Activated T-helper 1 cell treated with Interleukin-2 at 50 U/mL for 16 hours (primary cell): Measurements from ENCODE around the gene RAB26.
"Not testable (repeated sequence)": the region's sequence is repeated elsewhere in the genome, so short reads cannot be mapped to it uniquely, and the experiment has no call there.

ENCODE experiments used
- DNase-seq: peaks from one replicate; pipeline ENCODE4 v3.0.0-alpha.2; 2020; ENCODE audit warnings: low read depth

RAB26 gene, protein sequence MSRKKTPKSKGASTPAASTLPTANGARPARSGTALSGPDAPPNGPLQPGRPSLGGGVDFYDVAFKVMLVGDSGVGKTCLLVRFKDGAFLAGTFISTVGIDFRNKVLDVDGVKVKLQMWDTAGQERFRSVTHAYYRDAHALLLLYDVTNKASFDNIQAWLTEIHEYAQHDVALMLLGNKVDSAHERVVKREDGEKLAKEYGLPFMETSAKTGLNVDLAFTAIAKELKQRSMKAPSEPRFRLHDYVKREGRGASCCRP

DNA sequence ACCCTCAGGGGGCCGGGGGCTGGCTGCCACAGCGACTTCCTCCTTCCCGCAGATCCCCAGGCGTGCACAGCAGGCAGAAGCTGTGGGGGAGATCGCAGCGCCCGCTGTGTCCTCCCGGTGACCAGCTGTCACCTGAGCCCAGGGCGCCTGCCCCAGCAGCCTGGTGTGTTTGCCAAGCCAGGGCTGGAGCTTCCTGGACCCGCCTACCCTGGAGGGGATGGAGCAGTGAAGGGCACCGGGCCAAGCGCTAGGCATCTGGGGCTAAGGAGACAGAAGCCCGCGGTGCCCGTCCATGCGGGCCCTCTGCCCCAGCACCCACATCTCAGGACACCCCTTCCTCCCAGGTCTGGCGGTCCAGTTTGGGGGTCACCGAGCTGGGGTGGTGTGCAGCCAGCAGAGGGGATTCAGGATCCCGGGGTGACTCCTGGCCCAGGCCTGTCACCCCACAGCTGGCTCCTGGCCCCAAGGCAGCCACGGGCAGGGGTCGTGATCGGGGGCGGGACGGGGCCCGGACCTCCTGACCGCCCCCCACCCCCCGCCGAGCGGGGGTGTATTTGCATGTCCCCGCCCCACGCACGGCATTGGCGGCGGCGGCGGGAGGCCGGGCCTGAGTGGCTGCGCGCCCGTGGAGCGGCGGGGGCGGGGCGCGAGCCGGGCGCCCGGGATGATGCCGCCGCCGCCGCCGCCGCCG is at the start of gene RAB26:
TSS of gene RAB26 (plus strand) at position 645 of the 691 bp plus-strand sequence. CDS start 159 bp downstream, outside the sequence.
- peak; percentile 45 for DNase-seq

DNA sequence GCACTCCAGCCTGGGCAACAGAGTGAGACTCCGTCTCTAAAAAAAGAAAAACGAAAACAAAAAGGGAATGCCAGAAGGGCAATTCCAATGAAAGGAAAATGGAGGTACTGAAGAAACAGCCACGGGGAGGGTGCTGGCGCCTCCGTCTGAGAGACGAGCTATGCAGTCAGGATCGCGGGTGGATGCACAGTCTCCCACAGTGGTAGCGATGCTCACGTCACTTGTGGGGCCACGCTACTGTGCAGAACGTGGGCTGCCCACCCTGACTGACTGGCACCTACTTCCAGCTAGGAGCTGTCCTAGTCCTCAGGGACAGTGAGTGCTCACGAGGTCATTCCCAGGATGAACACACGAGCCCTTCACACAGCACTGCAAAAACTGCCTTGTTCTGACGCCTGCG is 46.8 kb upstream of the RAB26 start:
- not testable (repeated sequence) for DNase-seq

DNA sequence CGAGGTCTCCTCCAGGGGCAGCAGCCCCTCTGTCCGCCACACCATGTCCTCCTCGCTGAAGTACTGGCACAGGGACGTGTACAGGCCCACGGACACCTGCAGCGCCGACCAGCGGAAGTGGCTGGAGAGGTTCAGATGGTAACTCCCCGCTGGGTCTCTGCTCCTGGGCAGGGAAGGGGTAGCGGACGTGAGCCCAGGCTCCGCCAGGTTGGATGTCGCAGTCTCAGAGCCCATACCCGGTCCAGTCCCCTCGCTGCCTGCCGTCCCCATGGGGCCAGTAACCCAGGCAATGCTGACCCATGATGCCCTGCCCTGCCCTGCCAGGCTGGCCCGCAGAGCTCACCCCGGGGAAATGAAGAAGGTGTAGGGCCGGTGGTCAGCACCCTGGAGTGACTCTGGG is 46.0 kb upstream of the RAB26 start:
- DNase-seq, result no peak

DNA sequence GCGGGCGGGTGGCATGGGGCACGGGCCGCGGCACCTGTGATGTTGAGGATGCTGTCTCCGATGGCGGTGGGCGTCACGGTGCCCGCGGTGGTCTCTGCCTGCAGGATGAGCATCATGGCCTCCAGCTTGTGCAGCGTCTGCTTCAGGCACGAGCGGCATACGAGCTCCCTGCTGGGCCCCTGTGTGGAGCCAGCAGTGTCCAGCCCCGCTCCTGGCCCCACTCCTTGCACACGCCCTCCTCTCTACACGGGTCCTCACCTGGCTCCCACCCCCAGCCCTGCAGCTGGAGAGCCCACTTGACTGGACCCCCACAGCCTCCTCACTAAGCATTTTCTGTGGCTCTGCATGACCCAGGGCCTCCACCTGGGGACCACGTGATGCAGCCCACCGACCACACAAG is 44.0 kb upstream of the RAB26 start:
- DNase-seq, result not testable (repeated sequence)

- not testable (repeated sequence) for DNase-seq
Observed at GRCh38 chr16:2105291-2105690, 43.1 kb upstream of the RAB26 start.

- not testable (repeated sequence) for DNase-seq
Observed at GRCh38 chr16:2105769-2106168, 42.7 kb upstream of the RAB26 start.

- not testable (repeated sequence) for DNase-seq
Observed at GRCh38 chr16:2106211-2106610, 42.2 kb upstream of the RAB26 start.

DNA sequence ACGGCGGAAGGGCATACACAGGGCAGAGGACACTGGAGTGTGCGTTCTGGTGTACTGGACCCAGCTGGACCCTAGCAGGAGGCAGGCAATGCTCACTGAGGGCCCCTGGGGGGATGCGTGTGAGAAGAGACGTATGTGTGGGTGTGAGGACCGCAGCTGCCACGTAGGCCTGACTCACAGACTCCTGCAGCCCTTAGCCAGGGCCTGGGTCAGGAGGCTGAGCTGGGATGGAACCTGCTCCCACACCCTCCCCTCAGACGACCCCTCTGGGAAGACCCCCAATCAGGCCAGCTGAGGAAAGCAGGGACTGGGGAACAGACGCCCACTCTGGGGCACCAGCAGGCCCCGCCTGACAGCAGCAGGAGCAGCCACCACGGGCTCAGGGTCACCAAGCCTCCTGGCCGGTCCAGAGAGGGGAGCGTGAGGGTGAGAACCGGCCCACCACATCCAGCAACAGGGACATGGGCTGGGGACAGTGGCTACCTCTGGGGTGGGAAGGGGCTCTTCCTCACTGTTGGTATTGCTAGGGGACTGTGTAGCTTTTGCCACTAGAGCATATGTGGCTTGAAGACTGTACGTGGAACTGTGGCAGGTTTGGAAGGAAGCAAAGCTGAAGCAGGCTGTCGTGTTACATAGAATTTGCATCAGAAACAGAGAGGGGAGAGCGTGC is 41.2 kb upstream of the RAB26 start:
- not testable (repeated sequence) for DNase-seq

DNA sequence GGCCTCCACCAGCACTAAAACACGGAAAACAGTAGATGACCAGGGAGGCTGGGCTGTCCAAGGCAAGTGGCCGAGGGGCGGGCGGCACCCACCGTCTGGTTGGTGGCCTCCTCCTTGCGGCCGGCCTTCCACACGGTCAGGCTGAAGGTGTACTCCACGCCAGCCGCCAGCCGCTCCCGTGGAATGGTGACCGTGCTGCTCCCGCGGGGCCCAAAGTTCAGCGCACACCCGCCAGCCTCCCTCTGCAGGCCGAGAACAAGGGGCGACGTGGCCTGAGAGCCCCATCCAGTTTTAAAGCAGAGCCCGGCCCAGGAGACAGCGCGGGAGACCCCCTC is 40.7 kb upstream of the RAB26 start:
- not testable (repeated sequence) for DNase-seq

- not testable (repeated sequence) for DNase-seq
Observed at GRCh38 chr16:2108446-2109270, 39.8 kb upstream of the RAB26 start.

DNA sequence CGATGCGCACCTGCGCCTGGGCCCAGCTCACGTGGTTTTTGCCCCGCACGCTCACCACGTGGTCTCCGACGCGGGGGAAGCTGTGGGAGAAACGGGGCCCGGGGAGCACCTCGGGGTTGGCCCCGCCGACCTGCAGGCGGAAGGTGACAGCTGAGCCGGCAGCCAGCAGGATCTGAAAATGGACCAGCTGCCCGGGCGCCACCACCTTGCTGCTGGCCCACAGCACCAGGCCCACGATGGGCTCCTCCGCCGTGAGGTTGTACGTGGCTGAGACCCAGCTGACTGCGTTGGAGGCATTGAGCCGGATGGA is 39.2 kb upstream of the RAB26 start:
- DNase-seq, result not testable (repeated sequence)

- DNase-seq, result not testable (repeated sequence)
Observed at GRCh38 chr16:2109872-2110271, 38.6 kb upstream of the RAB26 start.

DNA sequence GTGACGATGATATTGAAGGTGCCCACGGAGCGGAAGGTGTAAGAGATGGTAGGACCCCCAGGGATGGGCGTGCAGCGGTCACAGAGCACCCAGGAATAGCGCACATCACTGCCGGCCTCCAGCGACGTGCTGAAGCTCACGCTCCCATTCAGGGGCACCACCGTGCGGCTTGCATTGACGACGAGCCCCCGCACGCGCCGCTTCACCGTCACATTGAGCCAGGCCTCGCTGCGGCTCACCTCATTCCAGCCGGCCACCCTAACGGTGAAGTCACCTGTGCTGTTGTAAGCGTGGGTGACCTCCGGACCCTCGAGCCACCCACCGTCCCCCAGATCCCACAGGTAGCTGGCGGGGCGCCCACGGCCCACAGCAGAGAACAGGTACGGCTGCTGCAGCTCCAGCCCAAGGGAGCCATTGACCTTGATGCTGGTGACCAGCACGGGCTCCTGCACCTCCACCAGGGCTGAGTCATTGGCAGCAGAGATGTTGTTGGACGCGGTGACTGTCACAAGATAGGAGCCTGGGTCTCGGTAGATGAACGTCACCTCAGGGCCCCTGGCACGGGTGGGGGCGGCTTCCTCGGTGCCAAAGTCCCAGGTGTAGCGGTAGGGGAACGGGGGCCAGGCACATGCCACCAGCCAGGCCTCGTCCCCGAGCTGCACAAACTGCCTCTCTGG is 38.0 kb upstream of the RAB26 start:
- not testable (repeated sequence) for DNase-seq

DNA sequence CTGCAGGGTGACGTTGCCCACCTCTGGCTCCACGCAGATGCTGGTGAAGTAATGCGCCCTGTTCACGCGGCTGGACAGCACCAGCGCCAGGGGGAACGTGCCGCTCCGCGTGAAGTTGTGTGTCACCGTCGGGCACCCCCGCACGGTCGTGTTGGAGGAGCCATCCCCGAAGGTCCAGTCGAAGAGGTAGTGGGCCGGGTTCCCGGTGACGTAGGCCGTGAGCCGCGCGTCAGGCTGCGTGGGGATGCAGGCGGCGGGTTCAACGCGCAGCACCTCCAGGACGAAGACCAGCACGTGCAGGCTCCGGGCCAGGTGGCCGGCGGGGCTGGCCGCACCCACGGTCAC is 37.4 kb upstream of the RAB26 start:
- DNase-seq, result not testable (repeated sequence)

- not testable (repeated sequence) for DNase-seq
Observed at GRCh38 chr16:2111412-2112335, 36.8 kb upstream of the RAB26 start.

DNA sequence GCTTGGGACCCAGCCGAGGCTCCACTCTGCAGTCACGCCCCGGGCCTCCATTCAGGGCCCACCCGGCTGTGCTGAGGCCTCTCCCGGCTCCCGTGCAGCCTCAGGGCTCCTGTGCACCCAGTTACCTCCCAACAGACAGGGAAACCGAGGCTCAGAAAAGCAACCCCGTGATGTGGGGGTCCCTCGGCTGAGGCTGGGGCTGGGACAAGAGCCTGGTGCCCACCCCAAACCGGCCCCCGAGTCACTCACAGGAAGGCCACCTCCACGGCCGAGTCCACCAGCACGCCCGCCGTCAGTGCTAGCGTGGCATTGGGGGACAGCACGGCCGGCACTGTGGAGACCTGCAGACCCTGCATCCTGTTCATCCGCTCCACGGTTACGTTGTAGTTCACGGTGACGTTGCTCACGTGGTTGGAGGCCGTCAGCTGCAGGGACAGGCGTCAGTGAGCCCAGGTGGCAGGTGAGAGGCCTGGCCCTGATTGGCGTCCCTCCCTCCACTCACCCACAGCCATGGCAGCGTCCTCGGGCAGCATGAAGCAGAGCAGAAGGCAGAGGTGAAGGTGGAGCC is 35.8 kb upstream of the RAB26 start:
- DNase-seq, result not testable (repeated sequence)

- DNase-seq, result not testable (repeated sequence)
Observed at GRCh38 chr16:2114225-2114624, 34.2 kb upstream of the RAB26 start.

DNA sequence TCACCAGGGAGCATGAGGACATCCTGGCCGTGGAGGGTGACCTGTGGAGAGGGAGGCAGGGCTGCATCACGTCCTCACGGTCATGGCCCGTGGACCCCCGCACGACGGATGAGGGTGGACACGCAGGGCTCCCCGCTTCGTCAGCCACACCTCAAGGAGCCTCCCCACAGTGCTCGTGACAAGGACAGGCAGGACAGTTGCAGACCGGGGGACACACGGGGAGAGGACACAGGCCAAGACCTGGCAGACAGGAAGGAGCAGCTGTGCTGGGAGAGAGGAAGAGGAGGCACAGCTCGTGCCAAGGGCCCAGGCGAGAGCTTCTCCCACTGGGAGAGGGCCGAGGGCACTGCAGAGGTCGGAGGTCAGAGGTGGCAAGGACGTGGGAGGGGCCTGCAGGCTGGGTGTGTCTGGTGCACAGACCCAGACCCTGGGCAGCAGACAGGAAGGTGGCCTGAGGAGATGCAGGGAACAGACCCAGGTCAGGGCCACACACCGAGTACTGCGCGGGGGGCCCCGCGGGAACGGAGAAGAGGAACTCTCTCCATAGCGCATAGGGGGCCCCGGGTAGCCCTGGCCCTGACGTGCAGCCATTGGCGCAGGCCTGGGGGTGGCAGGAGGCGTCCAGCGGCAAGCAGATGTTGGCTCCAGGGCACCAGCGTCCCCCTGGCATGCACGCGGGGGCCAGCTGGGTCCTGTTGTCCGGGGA is 33.4 kb upstream of the RAB26 start:
- DNase-seq, result not testable (repeated sequence)

GRCh38 chr16:2115591-2115973 is 32.8 kb upstream of the RAB26 start:
- DNase-seq, result no peak

DNA sequence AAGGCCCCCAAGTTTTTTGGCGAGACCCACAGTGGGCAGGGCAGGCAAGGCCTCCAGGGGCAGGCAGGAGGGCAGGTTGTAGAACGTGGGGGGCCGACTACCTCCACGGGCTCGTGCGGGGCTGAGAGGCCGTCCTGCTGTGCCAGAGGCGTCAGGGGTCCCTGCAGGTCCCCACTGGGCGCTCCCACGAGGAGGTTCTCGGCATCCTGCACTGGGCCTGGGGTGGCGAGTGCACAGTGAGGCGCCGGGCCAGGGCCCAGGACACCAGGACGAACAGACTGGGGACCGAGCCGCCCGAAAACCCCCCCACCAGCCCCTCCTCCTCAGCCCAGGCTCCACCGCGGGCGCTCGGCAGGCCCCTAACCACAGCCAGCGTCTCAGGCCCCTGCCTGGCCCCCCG is 32.0 kb upstream of the RAB26 start:
- not testable (repeated sequence) for DNase-seq
